GM21723 (cell line): Measurements from ENCODE around the gene KRTAP5-1.
"Not testable (repeated sequence)": the region's sequence is repeated elsewhere in the genome, so short reads cannot be mapped to it uniquely, and the experiment has no call there.

Experiments
- ATAC-seq: cut with Tn5 transposase; IDR thresholded peaks from one replicate; pipeline ENCODE4 v1.9.1; 2021; ENCODE audit warnings: mild to moderate bottlenecking, moderate library complexity; ENCODE audit not compliant: unreplicated experiment

KRTAP5-1 gene

GRCh38 chr11:1603629-1604028 lies 18.5 kb upstream of the KRTAP5-1 start:
- ATAC-seq: no peak

GRCh38 chr11:1601663-1602062 lies 16.6 kb upstream of the KRTAP5-1 start:
- ATAC-seq: not testable (repeated sequence)

- no peak for ATAC-seq
These were observed 15.5 kb upstream of the KRTAP5-1 start for GRCh38 chr11:1600626-1601025.

DNA sequence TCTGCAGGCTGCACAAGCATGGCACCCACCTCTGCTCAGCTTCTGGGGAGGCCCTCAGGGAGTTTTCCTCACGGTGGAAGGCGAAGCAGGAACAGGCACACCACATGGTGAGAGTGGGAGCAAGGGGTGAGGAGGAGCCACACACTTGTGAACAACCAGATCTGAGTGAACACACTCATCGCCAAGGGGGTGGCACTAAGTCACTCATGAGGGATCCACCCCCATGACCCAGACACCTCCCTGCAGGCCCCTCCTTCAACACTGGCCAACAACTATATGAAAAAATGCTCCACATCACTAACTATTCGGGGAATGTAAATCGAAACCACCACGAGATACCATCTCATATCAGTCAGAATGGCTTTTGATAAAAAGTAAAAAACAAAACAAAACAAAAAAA lies 13.7 kb upstream of the KRTAP5-1 start:
- ATAC-seq: no peak

GRCh38 chr11:1598406-1598805 lies 13.3 kb upstream of the KRTAP5-1 start:
- ATAC-seq: not testable (repeated sequence)

- no peak for ATAC-seq
These were observed 12.9 kb upstream of the KRTAP5-1 start, which contains the start of gene KRTAP5-2 for GRCh38 chr11:1597994-1598380. KRTAP5-2 (minus strand) TSS chr11:1598294; CDS start chr11:1598250, 44 bp downstream.

DNA sequence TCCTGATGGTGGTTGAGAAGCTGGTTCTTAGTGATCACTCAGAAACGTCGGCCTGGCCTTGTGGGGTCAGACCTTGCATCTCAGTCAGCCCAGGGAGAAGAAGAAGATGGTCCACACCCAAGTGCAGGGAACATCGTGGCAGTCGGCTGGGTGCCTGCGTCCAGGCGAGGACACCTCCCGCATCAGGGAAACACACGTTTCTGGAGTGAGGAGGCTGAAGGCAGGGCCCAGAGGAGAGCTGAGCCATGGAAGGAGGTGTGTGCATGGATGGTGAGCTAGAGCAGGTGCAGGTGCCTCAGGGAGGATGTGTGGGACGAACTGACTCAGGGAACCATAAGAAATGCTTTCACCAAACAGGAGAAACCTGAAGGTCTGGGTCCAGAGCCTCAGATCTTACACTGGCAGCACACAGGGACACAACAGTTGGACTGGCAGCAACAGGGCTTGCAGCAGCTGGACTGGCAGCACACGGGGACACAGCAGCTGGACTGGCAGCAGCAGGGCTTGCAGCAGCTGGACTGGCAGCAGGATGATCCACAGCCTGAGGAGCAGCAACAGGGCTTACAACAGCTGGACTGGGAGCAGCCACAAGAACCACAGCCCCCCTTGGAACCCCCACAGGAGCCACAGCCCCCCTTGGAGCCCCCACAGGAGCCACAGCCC lies 12.4 kb upstream of the KRTAP5-1 start:
- no peak for ATAC-seq

- ATAC-seq: not testable (repeated sequence)
These were observed 11.6 kb upstream of the KRTAP5-1 start for GRCh38 chr11:1596576-1597121.

- ATAC-seq: not testable (repeated sequence)
These were observed 11.0 kb upstream of the KRTAP5-1 start for GRCh38 chr11:1595994-1596575.

- no peak for ATAC-seq
These were observed 7.5 kb upstream of the KRTAP5-1 start for GRCh38 chr11:1592628-1593027.

DNA sequence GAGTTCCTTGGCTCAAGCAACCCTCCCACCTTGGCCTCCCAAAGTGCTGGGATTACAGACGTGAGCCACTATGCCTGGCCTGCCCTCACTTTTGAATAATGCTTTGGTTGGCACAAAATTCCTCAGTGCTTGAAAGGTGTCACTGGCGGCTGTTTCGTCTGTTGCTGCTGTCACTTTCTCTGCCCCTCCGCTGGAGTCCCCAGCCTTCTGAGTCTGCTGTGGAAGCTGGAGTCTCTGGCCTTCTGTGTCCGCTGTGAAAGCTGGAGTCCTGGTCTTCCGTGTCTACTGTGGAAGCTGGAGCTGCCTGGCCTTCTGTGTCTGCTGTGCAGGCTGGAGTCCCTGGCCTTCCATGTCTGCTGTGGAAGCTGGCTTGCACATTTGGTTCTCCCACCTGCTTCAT lies 4.9 kb upstream of the KRTAP5-1 start:
- no peak for ATAC-seq

DNA sequence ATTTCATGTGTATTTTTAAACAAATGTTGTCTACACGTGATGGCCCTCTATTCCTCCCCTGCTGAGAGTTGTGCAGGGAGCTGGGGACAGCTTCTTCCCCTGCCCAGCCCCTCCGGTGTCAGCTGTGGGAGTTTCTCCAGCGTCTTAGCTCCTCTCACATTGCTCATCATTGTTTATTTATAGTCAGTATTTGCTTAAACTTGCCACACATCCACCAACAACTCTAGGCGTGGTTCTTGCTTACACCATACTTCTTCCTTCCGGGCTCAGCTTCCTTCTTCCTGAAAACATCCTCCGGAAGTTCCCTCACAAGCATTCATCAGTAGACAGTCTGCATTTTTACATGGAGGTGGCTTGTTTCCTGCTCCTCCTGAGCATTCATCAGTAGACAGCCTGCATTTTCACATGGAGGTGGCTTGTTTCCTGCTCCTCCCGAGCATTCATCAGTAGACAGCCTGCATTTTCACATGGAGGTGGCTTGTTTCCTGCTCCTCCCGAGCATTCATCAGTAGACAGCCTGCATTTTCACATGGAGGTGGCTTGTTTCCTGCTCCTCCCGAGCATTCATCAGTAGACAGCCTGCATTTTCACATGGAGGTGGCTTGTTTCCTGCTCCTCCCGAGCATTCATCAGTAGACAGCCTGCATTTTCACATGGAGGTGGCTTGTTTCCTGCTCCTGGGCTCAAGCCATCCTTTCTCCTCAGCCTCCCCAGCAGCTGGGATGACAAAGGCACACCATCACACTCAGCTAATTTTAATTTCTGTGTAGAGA lies 4.3 kb upstream of the KRTAP5-1 start:
- not testable (repeated sequence) for ATAC-seq

- no peak for ATAC-seq
These were observed 1.6 kb upstream of the KRTAP5-1 start for GRCh38 chr11:1586699-1587098.

GRCh38 chr11:1582909-1583308 lies 2.2 kb downstream of the KRTAP5-1 start:
- ATAC-seq: not testable (repeated sequence)

DNA sequence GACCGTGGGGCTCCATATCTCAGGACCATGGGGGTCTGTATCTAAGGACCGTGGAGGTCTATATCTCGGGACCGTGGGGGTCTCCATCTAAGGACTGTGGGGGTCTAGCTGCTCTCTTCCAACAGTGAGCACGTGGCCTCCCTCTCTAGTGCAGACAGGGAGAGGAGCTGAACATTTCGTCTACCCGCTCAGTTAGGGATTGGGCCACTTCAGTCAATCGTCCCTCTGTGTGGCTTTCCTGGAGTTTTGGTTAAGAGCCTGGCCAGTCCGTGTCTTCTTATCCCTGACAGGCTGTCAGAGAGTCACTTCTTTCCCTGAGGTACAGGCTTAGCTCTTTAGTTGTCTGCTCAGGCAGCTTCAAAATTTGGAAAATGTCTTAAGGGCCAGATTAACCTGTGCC lies 3.1 kb downstream of the KRTAP5-1 start:
- no peak for ATAC-seq

- no peak for ATAC-seq
These were observed 8.3 kb downstream of the KRTAP5-1 start for GRCh38 chr11:1576825-1577224.

DNA sequence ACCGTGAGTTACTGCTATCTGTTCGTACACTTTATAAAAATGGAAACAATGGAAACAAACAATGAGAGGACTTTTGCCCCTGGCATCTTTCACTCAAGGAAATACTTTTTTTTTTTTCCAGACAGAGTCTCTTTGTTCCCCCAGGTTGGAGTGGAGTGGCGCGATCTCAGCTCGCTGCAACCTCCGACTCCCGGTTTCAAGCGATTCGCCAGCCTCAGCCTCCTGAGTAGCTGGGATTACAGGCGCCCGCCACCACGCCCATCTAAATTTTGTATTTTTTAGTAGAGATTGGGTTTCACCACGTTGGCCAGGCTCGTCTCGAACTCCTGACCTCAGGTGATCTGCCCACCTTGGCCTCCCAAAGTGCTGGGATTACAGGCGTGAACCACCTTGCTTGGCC lies 9.3 kb downstream of the KRTAP5-1 start:
- not testable (repeated sequence) for ATAC-seq

- ATAC-seq: no peak
These were observed 10.2 kb downstream of the KRTAP5-1 start for GRCh38 chr11:1574933-1575242.

DNA sequence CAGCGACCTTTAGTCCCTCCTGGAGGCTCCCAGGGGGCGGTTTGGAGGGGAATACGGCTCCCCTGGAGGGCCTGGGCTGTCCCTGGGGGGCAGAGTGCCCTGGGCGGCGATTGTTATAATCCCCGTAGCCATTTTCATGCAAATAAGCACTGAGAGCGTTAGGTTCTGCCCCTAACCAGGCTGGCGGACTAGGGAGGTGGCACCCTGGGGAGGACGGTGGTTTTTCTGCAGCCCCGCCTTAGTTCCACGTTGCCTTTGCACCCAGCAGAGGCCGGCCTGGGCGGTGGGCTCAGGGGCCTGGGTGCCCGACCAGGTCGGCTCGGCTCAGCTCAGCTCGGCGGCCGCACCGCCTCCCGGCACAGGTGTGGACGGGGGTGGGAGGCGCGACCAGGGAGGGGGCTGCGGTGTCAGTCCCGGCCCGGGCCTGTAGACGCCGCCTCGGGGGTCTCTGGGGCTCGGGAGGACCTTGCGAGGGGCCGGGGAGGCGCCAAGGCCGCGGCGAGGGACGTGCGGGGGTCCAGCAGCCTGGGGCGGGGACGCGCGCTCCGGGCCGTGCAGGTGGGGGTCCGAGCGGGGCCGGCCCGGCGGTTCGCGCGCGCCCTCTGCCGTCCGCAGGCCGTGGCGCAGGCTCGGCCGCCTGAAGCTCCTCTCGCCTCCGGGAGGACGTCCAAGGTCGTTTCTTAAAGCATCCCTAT lies 10.7 kb downstream of the KRTAP5-1 start:
- no peak for ATAC-seq

- no peak for ATAC-seq
These were observed 11.2 kb downstream of the KRTAP5-1 start for GRCh38 chr11:1573903-1574237.
